ENCODE results near the gene RFPL4AL1. TPM values are rescaled to one million over a fixed set of nuclear protein-coding genes. Genes with fewer than 3 reads are reported as not detected.
"Not testable (repeated sequence)": the region's sequence is repeated elsewhere in the genome, so short reads cannot be mapped to it uniquely, and the experiment has no call there.

Gene RFPL4AL1
- not detected for polyA plus RNA-seq

- H3K27me3 ChIP-seq (ENCODE audit: control insufficient read depth in 1 of 2, insufficient read depth in 2 of 2, low read length in 2 of 2); H3K36me3 ChIP-seq (ENCODE audit: control insufficient read depth in 2 of 2, insufficient read depth in 2 of 2, low read length in 1 of 2); H3K27ac ChIP-seq (ENCODE audit: low read depth in 2 of 2, low read length in 1 of 2); H3K9me3 ChIP-seq (ENCODE audit: control insufficient read depth in 2 of 2, insufficient read depth in 1 of 2, low read depth in 1 of 2, low read length in 1 of 2); H3K4me3 ChIP-seq (ENCODE audit: low read depth in 1 of 2, low read length in 2 of 2); H3K4me1 ChIP-seq (ENCODE audit: control insufficient read depth in 2 of 2, insufficient read depth in 2 of 2, low read length in 1 of 2): not testable (repeated sequence)
- WGBS, 2 donors: 79 to 80% methylated on average over 5 of the region's 6 CpGs
Observed at GRCh38 chr19:55768818-55769217, at the start of gene RFPL4AL1. Gene RFPL4AL1, plus strand, starts transcription at chr19:55769118. Its CDS starts 2,687 bp downstream, at chr19:55771805.

GRCh38 chr19:55720214-55720746, 48.6 kb upstream of the RFPL4AL1 start:
- WGBS, 2 donors: 66 to 69% methylated on average over 5 of the region's 5 CpGs
- Histone ChIP-seq H3K4me3 (ENCODE audit: low read depth in 1 of 2, low read length in 2 of 2) (no peak overlapping the region), H3K27ac (ENCODE audit: low read depth in 2 of 2, low read length in 1 of 2) (no peak overlapping the region), H3K27me3 (ENCODE audit: control insufficient read depth in 1 of 2, insufficient read depth in 2 of 2, low read length in 2 of 2) (no peaks in the 10 kb centered on the region), H3K36me3 (ENCODE audit: control insufficient read depth in 2 of 2, insufficient read depth in 2 of 2, low read length in 1 of 2) (no peaks in the 10 kb centered on the region), H3K4me1 (ENCODE audit: control insufficient read depth in 2 of 2, insufficient read depth in 2 of 2, low read length in 1 of 2) (no peaks in the 10 kb centered on the region), H3K9me3 (ENCODE audit: control insufficient read depth in 2 of 2, insufficient read depth in 1 of 2, low read depth in 1 of 2, low read length in 1 of 2) (peaks cover 2 to 4% of the 10 kb centered on the region in 2 donors)

- 81 to 89% methylated on average over 3 of the region's 3 CpGs for WGBS, 2 donors
- Histone ChIP-seq H3K4me3 (ENCODE audit: low read depth in 1 of 2, low read length in 2 of 2) (no peak overlapping the region), H3K4me1 (ENCODE audit: control insufficient read depth in 2 of 2, insufficient read depth in 2 of 2, low read length in 1 of 2) (no peaks in the 10 kb centered on the region), H3K9me3 (ENCODE audit: control insufficient read depth in 2 of 2, insufficient read depth in 1 of 2, low read depth in 1 of 2, low read length in 1 of 2) (peaks cover 2 to 4% of the 10 kb centered on the region in 2 donors), H3K36me3 (ENCODE audit: control insufficient read depth in 2 of 2, insufficient read depth in 2 of 2, low read length in 1 of 2) (no peaks in the 10 kb centered on the region), H3K27me3 (ENCODE audit: control insufficient read depth in 1 of 2, insufficient read depth in 2 of 2, low read length in 2 of 2) (no peaks in the 10 kb centered on the region), H3K27ac (ENCODE audit: low read depth in 2 of 2, low read length in 1 of 2) (no peak overlapping the region)
Observed at GRCh38 chr19:55720801-55721200, 48.1 kb upstream of the RFPL4AL1 start.

GRCh38 chr19:55723491-55723890, 45.4 kb upstream of the RFPL4AL1 start:
- Histone ChIP-seq H3K27me3 (ENCODE audit: control insufficient read depth in 1 of 2, insufficient read depth in 2 of 2, low read length in 2 of 2) (no peaks in the 10 kb centered on the region), H3K9me3 (ENCODE audit: control insufficient read depth in 2 of 2, insufficient read depth in 1 of 2, low read depth in 1 of 2, low read length in 1 of 2) (peaks cover 2 to 4% of the 10 kb centered on the region in 2 donors), H3K4me1 (ENCODE audit: control insufficient read depth in 2 of 2, insufficient read depth in 2 of 2, low read length in 1 of 2) (no peaks in the 10 kb centered on the region), H3K27ac (ENCODE audit: low read depth in 2 of 2, low read length in 1 of 2) (no peak overlapping the region), H3K4me3 (ENCODE audit: low read depth in 1 of 2, low read length in 2 of 2) (no peak overlapping the region), H3K36me3 (ENCODE audit: control insufficient read depth in 2 of 2, insufficient read depth in 2 of 2, low read length in 1 of 2) (no peaks in the 10 kb centered on the region)
- WGBS, 2 donors: 91 to 93% methylated on average over 8 of the region's 8 CpGs

- 81 to 90% methylated on average over 2 of the region's 2 CpGs for whole genome bisulfite sequencing, 2 donors
- H3K36me3 ChIP-seq (ENCODE audit: control insufficient read depth in 2 of 2, insufficient read depth in 2 of 2, low read length in 1 of 2); H3K4me1 ChIP-seq (ENCODE audit: control insufficient read depth in 2 of 2, insufficient read depth in 2 of 2, low read length in 1 of 2); H3K27me3 ChIP-seq (ENCODE audit: control insufficient read depth in 1 of 2, insufficient read depth in 2 of 2, low read length in 2 of 2); H3K9me3 ChIP-seq (ENCODE audit: control insufficient read depth in 2 of 2, insufficient read depth in 1 of 2, low read depth in 1 of 2, low read length in 1 of 2); H3K27ac ChIP-seq (ENCODE audit: low read depth in 2 of 2, low read length in 1 of 2); H3K4me3 ChIP-seq (ENCODE audit: low read depth in 1 of 2, low read length in 2 of 2): not testable (repeated sequence)
Observed at GRCh38 chr19:55730378-55730777, 38.5 kb upstream of the RFPL4AL1 start.

GRCh38 chr19:55738302-55738701, 30.6 kb upstream of the RFPL4AL1 start, which contains the start of gene NLRP9:
Gene NLRP9, minus strand, starts transcription at chr19:55738402. Its CDS starts 28 bp downstream, at chr19:55738374.
- H3K27ac ChIP-seq (ENCODE audit: low read depth in 2 of 2, low read length in 1 of 2): no peak within 1 kb of the TSS
- H3K36me3 ChIP-seq (ENCODE audit: control insufficient read depth in 2 of 2, insufficient read depth in 2 of 2, low read length in 1 of 2): no peaks in the 10 kb centered on the region
- H3K4me3 ChIP-seq (ENCODE audit: low read depth in 1 of 2, low read length in 2 of 2): no peak within 1 kb of the TSS
- WGBS, 2 donors: 90 to 92% methylated on average over 3 of the region's 3 CpGs
- no peaks in the 10 kb centered on the region for H3K9me3 ChIP-seq (ENCODE audit: control insufficient read depth in 2 of 2, insufficient read depth in 1 of 2, low read depth in 1 of 2, low read length in 1 of 2)
- no peaks in the 10 kb centered on the region for H3K4me1 ChIP-seq (ENCODE audit: control insufficient read depth in 2 of 2, insufficient read depth in 2 of 2, low read length in 1 of 2)
- no peaks in the 10 kb centered on the region for H3K27me3 ChIP-seq (ENCODE audit: control insufficient read depth in 1 of 2, insufficient read depth in 2 of 2, low read length in 2 of 2)

GRCh38 chr19:55750715-55751114, 18.2 kb upstream of the RFPL4AL1 start:
- H3K27me3 ChIP-seq (ENCODE audit: control insufficient read depth in 1 of 2, insufficient read depth in 2 of 2, low read length in 2 of 2): no peaks in the 10 kb centered on the region
- H3K36me3 ChIP-seq (ENCODE audit: control insufficient read depth in 2 of 2, insufficient read depth in 2 of 2, low read length in 1 of 2): no peaks in the 10 kb centered on the region
- H3K4me3 ChIP-seq (ENCODE audit: low read depth in 1 of 2, low read length in 2 of 2): no peak overlapping the region
- no peak overlapping the region for H3K27ac ChIP-seq (ENCODE audit: low read depth in 2 of 2, low read length in 1 of 2)
- H3K9me3 ChIP-seq (ENCODE audit: control insufficient read depth in 2 of 2, insufficient read depth in 1 of 2, low read depth in 1 of 2, low read length in 1 of 2): peaks cover 0 to 3% of the 10 kb centered on the region in 2 donors
- 88% methylated on average over 6 of the region's 6 CpGs for WGBS, 2 donors
- no peaks in the 10 kb centered on the region for H3K4me1 ChIP-seq (ENCODE audit: control insufficient read depth in 2 of 2, insufficient read depth in 2 of 2, low read length in 1 of 2)

GRCh38 chr19:55753401-55753800, 15.5 kb upstream of the RFPL4AL1 start:
- WGBS, 2 donors: 49 to 55% methylated on average over 3 of the region's 3 CpGs
- Histone ChIP-seq H3K9me3 (ENCODE audit: control insufficient read depth in 2 of 2, insufficient read depth in 1 of 2, low read depth in 1 of 2, low read length in 1 of 2) (no peaks in the 10 kb centered on the region), H3K4me1 (ENCODE audit: control insufficient read depth in 2 of 2, insufficient read depth in 2 of 2, low read length in 1 of 2) (no peaks in the 10 kb centered on the region), H3K27ac (ENCODE audit: low read depth in 2 of 2, low read length in 1 of 2) (no peak overlapping the region), H3K4me3 (ENCODE audit: low read depth in 1 of 2, low read length in 2 of 2) (no peak overlapping the region), H3K27me3 (ENCODE audit: control insufficient read depth in 1 of 2, insufficient read depth in 2 of 2, low read length in 2 of 2) (no peaks in the 10 kb centered on the region), H3K36me3 (ENCODE audit: control insufficient read depth in 2 of 2, insufficient read depth in 2 of 2, low read length in 1 of 2) (no peaks in the 10 kb centered on the region)

GRCh38 chr19:55756808-55757207, 12.1 kb upstream of the RFPL4AL1 start:
- not testable (repeated sequence) for H3K36me3 ChIP-seq (ENCODE audit: control insufficient read depth in 2 of 2, insufficient read depth in 2 of 2, low read length in 1 of 2); H3K9me3 ChIP-seq (ENCODE audit: control insufficient read depth in 2 of 2, insufficient read depth in 1 of 2, low read depth in 1 of 2, low read length in 1 of 2); H3K27me3 ChIP-seq (ENCODE audit: control insufficient read depth in 1 of 2, insufficient read depth in 2 of 2, low read length in 2 of 2); H3K27ac ChIP-seq (ENCODE audit: low read depth in 2 of 2, low read length in 1 of 2); H3K4me1 ChIP-seq (ENCODE audit: control insufficient read depth in 2 of 2, insufficient read depth in 2 of 2, low read length in 1 of 2); H3K4me3 ChIP-seq (ENCODE audit: low read depth in 1 of 2, low read length in 2 of 2)
- 71 to 75% methylated on average over 4 of the region's 4 CpGs for WGBS, 2 donors

- not testable (repeated sequence) for H3K27me3 ChIP-seq (ENCODE audit: control insufficient read depth in 1 of 2, insufficient read depth in 2 of 2, low read length in 2 of 2); H3K27ac ChIP-seq (ENCODE audit: low read depth in 2 of 2, low read length in 1 of 2); H3K9me3 ChIP-seq (ENCODE audit: control insufficient read depth in 2 of 2, insufficient read depth in 1 of 2, low read depth in 1 of 2, low read length in 1 of 2); H3K4me1 ChIP-seq (ENCODE audit: control insufficient read depth in 2 of 2, insufficient read depth in 2 of 2, low read length in 1 of 2); H3K4me3 ChIP-seq (ENCODE audit: low read depth in 1 of 2, low read length in 2 of 2); H3K36me3 ChIP-seq (ENCODE audit: control insufficient read depth in 2 of 2, insufficient read depth in 2 of 2, low read length in 1 of 2)
- 85 to 88% methylated on average over 2 of the region's 3 CpGs for WGBS, 2 donors
Observed at GRCh38 chr19:55758797-55759196, 10.1 kb upstream of the RFPL4AL1 start, which contains the start of gene RFPL4A. Gene RFPL4A, plus strand, starts transcription at chr19:55759097. Its CDS starts 2,704 bp downstream, at chr19:55761801.

All from esophagus (tissue), 2 donors.